Measurements from ENCODE around the gene PDPN.
"Not testable (repeated sequence)": the region's sequence is repeated elsewhere in the genome, so short reads cannot be mapped to it uniquely, and the experiment has no call there.

Gene PDPN

GRCh38 chr1:13583595-13583965 is at the start of gene PDPN:
PDPN (plus strand) TSS chr1:13583832; CDS start chr1:13584034, 202 bp downstream.
- no peak for DNase-seq (ENCODE audit: low read depth)

- no peak for DNase-seq (ENCODE audit: low read depth)
Measured at GRCh38 chr1:13535227-13535626, 48.4 kb upstream of the PDPN start.

GRCh38 chr1:13536571-13536970 is 47.1 kb upstream of the PDPN start:
- no peak for DNase-seq (ENCODE audit: low read depth)

GRCh38 chr1:13538832-13539231 is 44.8 kb upstream of the PDPN start:
- DNase-seq (ENCODE audit: low read depth) = no peak

- no peak for DNase-seq (ENCODE audit: low read depth)
Measured at GRCh38 chr1:13539683-13540082, 43.9 kb upstream of the PDPN start.

GRCh38 chr1:13540866-13541265 is 42.8 kb upstream of the PDPN start:
- DNase-seq (ENCODE audit: low read depth) = no peak

GRCh38 chr1:13541435-13542215 is 42.0 kb upstream of the PDPN start:
- no peak for DNase-seq (ENCODE audit: low read depth)

GRCh38 chr1:13543451-13544220 is 40.0 kb upstream of the PDPN start:
- DNase-seq (ENCODE audit: low read depth) = no peak

GRCh38 chr1:13544221-13544556 is 39.4 kb upstream of the PDPN start:
- no peak for DNase-seq (ENCODE audit: low read depth)

GRCh38 chr1:13546791-13547190 is 36.8 kb upstream of the PDPN start:
- no peak for DNase-seq (ENCODE audit: low read depth)

- DNase-seq (ENCODE audit: low read depth) = no peak
Measured at GRCh38 chr1:13548281-13548680, 35.4 kb upstream of the PDPN start.

- DNase-seq (ENCODE audit: low read depth) = no peak
Measured at GRCh38 chr1:13549021-13549420, 34.6 kb upstream of the PDPN start.

GRCh38 chr1:13549521-13549920 is 34.1 kb upstream of the PDPN start:
- DNase-seq (ENCODE audit: low read depth) = no peak

- DNase-seq (ENCODE audit: low read depth) = no peak
Measured at GRCh38 chr1:13550663-13551062, 33.0 kb upstream of the PDPN start.

GRCh38 chr1:13554798-13555197 is 28.8 kb upstream of the PDPN start:
- no peak for DNase-seq (ENCODE audit: low read depth)

GRCh38 chr1:13556224-13556764 is 27.3 kb upstream of the PDPN start:
- no peak for DNase-seq (ENCODE audit: low read depth)

- no peak for DNase-seq (ENCODE audit: low read depth)
Measured at GRCh38 chr1:13560541-13560940, 23.1 kb upstream of the PDPN start.

GRCh38 chr1:13562981-13563380 is 20.7 kb upstream of the PDPN start:
- DNase-seq (ENCODE audit: low read depth) = not testable (repeated sequence)

- no peak for DNase-seq (ENCODE audit: low read depth)
Measured at GRCh38 chr1:13564073-13564472, 19.6 kb upstream of the PDPN start.

GRCh38 chr1:13570435-13570834 is 13.2 kb upstream of the PDPN start:
- DNase-seq (ENCODE audit: low read depth) = not testable (repeated sequence)

- DNase-seq (ENCODE audit: low read depth) = no peak
Measured at GRCh38 chr1:13570924-13571323, 12.7 kb upstream of the PDPN start.

GRCh38 chr1:13573586-13573985 is 10.0 kb upstream of the PDPN start:
- DNase-seq (ENCODE audit: low read depth) = no peak

GRCh38 chr1:13576926-13577325 is 6.7 kb upstream of the PDPN start:
- no peak for DNase-seq (ENCODE audit: low read depth)

All from stimulated activated CD4-positive, alpha-beta T cell treated with anti-CD3 and anti-CD28 coated beads, Interleukin-2, amount 100 ng/mL, for 4 hours (primary cell).